Body of pancreas (tissue), 4 donors: ENCODE data around the gene ADSS1. TPM values are rescaled to one million over a fixed set of nuclear protein-coding genes. Genes with fewer than 3 reads are reported as not detected.

Experiments used
- ATAC-seq: fragments of 150-250 bp; one replicate; pipeline ENCODE4 v1.9.1; 2016
- DNase-seq, 4 donors: peaks; one replicate each; pipeline ENCODE4 v3.0.0-alpha.2; 2019
- H3K27ac ChIP-seq, 4 donors: fragments of 200-600 bp; sonication (generic); 1 replicate in 3 of 4; 2 replicates in 1 of 4; pipeline versions ENCODE4 v1.5.1 to v1.6.1; 2016 to 2019; ENCODE audit warnings: mild to moderate bottlenecking in 1 of 4, mixed read lengths in 1 of 4, moderate library complexity in 1 of 4
- H3K27me3 ChIP-seq, 2 donors: fragments of 200-600 bp; sonication (generic); one replicate each; pipeline ENCODE4 v1.6.0; 2016; ENCODE audit warnings: mild to moderate bottlenecking in 1 of 2
- H3K36me3 ChIP-seq, 2 donors: fragments of 200-600 bp; sonication (generic); replicated peaks in 1 of 2; 2 replicates each; pipeline ENCODE4 v1.5.1; 2016; ENCODE audit warnings: low read depth in 2 of 2; ENCODE audit not compliant: insufficient read depth in 1 of 2
- H3K4me1 ChIP-seq: fragments of 200-600 bp; sonication (generic); one replicate; pipeline ENCODE4 v1.6.0; 2016
- H3K4me3 ChIP-seq, 2 donors: fragments of 200-600 bp; sonication (generic); 1 replicate in 1 of 2; 2 replicates in 1 of 2; pipeline ENCODE4 v1.5.1; 2016 to 2019
- H3K9me3 ChIP-seq, 3 donors: fragments of 200-600 bp; sonication (generic); 1 replicate in 2 of 3; 2 replicates in 1 of 3; pipeline ENCODE4 v1.5.1; 2016
- CTCF ChIP-seq, 7 experiments: fragments of 450-650 bp in 4 of 7; fragments of 200-600 bp in 3 of 7; sonication (generic) in 3 of 7; IDR thresholded peaks; one replicate each; pipeline ENCODE4 v1.5.1; 2016 to 2019; ENCODE audit warnings: antibody characterized with exemption in 7 of 7
- POLR2A ChIP-seq, 3 donors: fragments of 450-650 bp; IDR thresholded peaks; one replicate each; pipeline ENCODE4 v1.6.1; 2016; ENCODE audit warnings: antibody characterized with exemption in 3 of 3, mild to moderate bottlenecking in 2 of 3
- WGBS, 2 donors: methylation state at CpG; one replicate each; pipeline ENCODE4 v1.1.5; 2017; 5-methylcytosine and 5-hydroxymethylcytosine counted together
- intact Hi-C: fragments of 100-400 bp; cut with DNase I; formaldehyde crosslinking; loops from one replicate; pipeline ENCODE4 v1.15.1; 2023
- total RNA-seq, 2 donors: library from RNA; depleted of rRNA; stranded (reverse); fragments of >200 nt; gene quantifications; one replicate each; pipeline ENCODE4 v1.1.0, GENCODE V29; 2016

Gene ADSS1
- total RNA-seq, 2 donors from 2014 or later, result 4.0 to 4.7 TPM

GRCh38 chr14:104741108-104741802, 17.2 kb downstream of the ADSS1 start:
- no peaks in the 10 kb centered on the region for H3K36me3 ChIP-seq
- 91% methylated on average over 26 to 29 of the region's 29 CpGs for WGBS, 2 donors
- H3K4me3 ChIP-seq, result no peak overlapping the region
- H3K27ac ChIP-seq, result no peak overlapping the region
- H3K9me3 ChIP-seq, result no peaks in the 10 kb centered on the region
- ATAC-seq (no peak), DNase-seq (no peak)
- intact Hi-C loops, result no loop called here
- no peaks in the 10 kb centered on the region for H3K27me3 ChIP-seq
- TF ChIP-seq CTCF (IDR thresholded peaks at IDR 0.05), result no peak
- TF ChIP-seq POLR2A (IDR thresholded peaks at IDR 0.05), result no peak
- H3K4me1 ChIP-seq, result peaks cover 3% of the 10 kb centered on the region

- peaks cover 9% of the 10 kb centered on the region for H3K4me1 ChIP-seq
- no peak overlapping the region for H3K27ac ChIP-seq
- no peaks in the 10 kb centered on the region for H3K36me3 ChIP-seq
- 87 to 100% methylated on average over 3 to 22 of the region's 23 CpGs for WGBS, 2 donors
- TF ChIP-seq POLR2A (IDR thresholded peaks at IDR 0.05), result no peak
- no peak overlapping the region for H3K4me3 ChIP-seq
- no peaks in the 10 kb centered on the region for H3K27me3 ChIP-seq
- intact Hi-C loops, result no loop called here
- no peaks in the 10 kb centered on the region for H3K9me3 ChIP-seq
- ATAC-seq, result no peak
- no peak for DNase-seq
Measured at GRCh38 chr14:104741803-104742251, 17.8 kb downstream of the ADSS1 start.

GRCh38 chr14:104742586-104743455, 18.8 kb downstream of the ADSS1 start:
- H3K9me3 ChIP-seq, result no peaks in the 10 kb centered on the region
- DNase-seq, result no peak
- WGBS, 2 donors, result 93 to 95% methylated on average over 15 to 31 of the region's 32 CpGs
- H3K27me3 ChIP-seq, result no peaks in the 10 kb centered on the region
- H3K4me3 ChIP-seq, result no peak overlapping the region
- H3K4me1 ChIP-seq, result peaks cover 16% of the 10 kb centered on the region
- TF ChIP-seq CTCF (IDR thresholded peaks at IDR 0.05) (no peak), POLR2A (IDR thresholded peaks at IDR 0.05) (no peak)
- ATAC-seq, result no peak
- no peaks in the 10 kb centered on the region for H3K36me3 ChIP-seq
- H3K27ac ChIP-seq, result no peak overlapping the region
- intact Hi-C loops, result no loop called here

GRCh38 chr14:104743461-104744380, 19.7 kb downstream of the ADSS1 start:
- Histone ChIP-seq H3K4me1 (peaks cover 16% of the 10 kb centered on the region), H3K27me3 (no peaks in the 10 kb centered on the region), H3K4me3 (no peak overlapping the region), H3K9me3 (no peaks in the 10 kb centered on the region), H3K36me3 (no peaks in the 10 kb centered on the region), H3K27ac (no peak overlapping the region)
- DNase-seq (no peak), ATAC-seq (no peak)
- TF ChIP-seq CTCF (IDR thresholded peaks at IDR 0.05) (no peak), POLR2A (IDR thresholded peaks at IDR 0.05) (no peak)
- WGBS, 2 donors, result 85 to 88% methylated on average over 24 to 28 of the region's 28 CpGs
- intact Hi-C loops, result no loop called here
